Astrocyte (in vitro differentiated cells and primary cell): ENCODE data around the gene SYNE1. TPM values are rescaled to one million over a fixed set of nuclear protein-coding genes. Genes with fewer than 3 reads are reported as not detected.

ENCODE experiments used
- DNase-seq: peaks from one replicate; pipeline ENCODE4 v3.0.0-alpha.2; 2010; ENCODE audit warnings: low read depth
- FAIRE-seq: peaks from 2 replicates; lab custom pipeline; 2011; peaks lifted over from hg19 to GRCh38; lab: Jason Lieb, UNC
- H2AFZ ChIP-seq: 2 replicates; pipeline ENCODE4 v1.6.0; 2012; ENCODE audit warnings: low read depth, low read length, inconsistent platforms
- H3K27ac ChIP-seq: 2 replicates; pipeline ENCODE4 v1.5.1; 2011; ENCODE audit warnings: low read depth, low read length, inconsistent platforms
- H3K27me3 ChIP-seq: 2 replicates; pipeline ENCODE4 v1.6.0; 2011; ENCODE audit warnings: low read length, inconsistent platforms; ENCODE audit not compliant: insufficient read depth
- H3K36me3 ChIP-seq: 2 replicates; pipeline ENCODE4 v1.5.1; 2011; ENCODE audit warnings: low read length, inconsistent platforms; ENCODE audit not compliant: insufficient read depth
- H3K4me1 ChIP-seq: 2 replicates; pipeline ENCODE4 v1.5.1; 2011; ENCODE audit warnings: low read length, inconsistent platforms; ENCODE audit not compliant: insufficient read depth
- H3K4me2 ChIP-seq: 2 replicates; pipeline ENCODE4 v1.6.0; 2012; ENCODE audit warnings: low read length, inconsistent platforms
- H3K4me3 ChIP-seq: 2 replicates; pipeline ENCODE4 v1.5.1; 2011; ENCODE audit warnings: low read depth, mild to moderate bottlenecking, low read length, inconsistent platforms; ENCODE audit not compliant: insufficient read depth
- H3K79me2 ChIP-seq: 2 replicates; pipeline ENCODE4 v1.6.0; 2012; ENCODE audit warnings: mild to moderate bottlenecking, low read length, inconsistent platforms; ENCODE audit not compliant: insufficient read depth
- H3K9ac ChIP-seq: 2 replicates; pipeline ENCODE4 v1.6.0; 2012; ENCODE audit warnings: mild to moderate bottlenecking, low read length, inconsistent platforms
- H3K9me3 ChIP-seq: 2 replicates; pipeline ENCODE4 v1.5.1; 2012; ENCODE audit warnings: low read depth, mild to moderate bottlenecking, low read length, inconsistent platforms; ENCODE audit not compliant: insufficient read depth
- H4K20me1 ChIP-seq: 2 replicates; pipeline ENCODE4 v1.6.0; 2012; ENCODE audit warnings: low read length, inconsistent platforms; ENCODE audit not compliant: insufficient read depth
- H3K27ac Mint-ChIP-seq: one replicate; pipeline ENCODE4 v1.8.0; 2021; ENCODE audit warnings: mild to moderate bottlenecking, mixed read lengths; ENCODE audit not compliant: unreplicated experiment
- H3K27me3 Mint-ChIP-seq: one replicate; pipeline ENCODE4 v1.8.0; 2021; ENCODE audit warnings: low read depth, mixed read lengths; ENCODE audit not compliant: unreplicated experiment
- H3K36me3 Mint-ChIP-seq: one replicate; pipeline ENCODE4 v1.8.0; 2021; ENCODE audit warnings: low read depth, mixed read lengths; ENCODE audit not compliant: unreplicated experiment
- H3K4me1 Mint-ChIP-seq: one replicate; pipeline ENCODE4 v1.8.0; 2021; ENCODE audit warnings: low read depth, mixed read lengths; ENCODE audit not compliant: unreplicated experiment
- H3K4me3 Mint-ChIP-seq: one replicate; pipeline ENCODE4 v1.8.0; 2021; ENCODE audit warnings: mild to moderate bottlenecking, moderate library complexity, mixed read lengths; ENCODE audit not compliant: unreplicated experiment
- H3K9me3 Mint-ChIP-seq: one replicate; pipeline ENCODE4 v1.8.0; 2021; ENCODE audit warnings: mild to moderate bottlenecking, mixed read lengths; ENCODE audit not compliant: unreplicated experiment
- EZH2 ChIP-seq: IDR thresholded peaks from 2 replicates; pipeline ENCODE4 v1.6.1; 2012; ENCODE audit warnings: mild to moderate bottlenecking, low read length, inconsistent platforms; ENCODE audit not compliant: insufficient read depth
- total RNA-seq: library from RNA; stranded (reverse); gene quantifications from 2 replicates; pipeline ENCODE4 v1.2.1, GENCODE V29; 2021
- TF ChIP-seq, protein P1 (sequence below): IDR thresholded peaks from 2 replicates; pipeline ENCODE4 v1.5.1; 2011; ENCODE audit warnings: low read depth, mild to moderate bottlenecking, inconsistent platforms, low read length, moderate library complexity; ENCODE audit not compliant: insufficient read depth

The SYNE1 gene
- total RNA-seq, 1 donor from 2014 or later: 66.5 TPM

DNA sequence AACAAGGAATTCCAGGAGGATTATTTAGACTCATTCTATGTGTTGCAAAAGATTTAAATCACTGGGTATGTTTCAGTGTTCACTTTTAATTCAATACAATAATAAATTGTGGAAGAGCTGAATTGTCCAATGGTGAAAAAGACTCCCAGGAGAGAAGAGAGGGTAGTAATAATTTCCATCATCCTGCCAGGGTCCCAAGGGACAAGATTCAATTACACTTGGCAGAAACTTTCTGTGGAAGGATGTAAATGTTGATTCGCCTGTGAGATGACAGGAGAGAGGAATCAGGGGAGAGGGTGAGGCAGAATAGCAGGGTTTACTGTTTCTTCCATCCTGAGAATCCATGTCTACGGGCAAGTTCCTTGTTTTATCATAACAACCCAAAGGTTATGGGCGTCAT, 487.0 kb downstream of the SYNE1 start:
- no peaks in the 10 kb centered on the region for H3K9me3 Mint-ChIP-seq
- no peak overlapping the region for H3K27ac Mint-ChIP-seq
- no peak for DNase-seq
- no peak for TF ChIP-seq EZH2
- TF ChIP-seq, protein P1, sequence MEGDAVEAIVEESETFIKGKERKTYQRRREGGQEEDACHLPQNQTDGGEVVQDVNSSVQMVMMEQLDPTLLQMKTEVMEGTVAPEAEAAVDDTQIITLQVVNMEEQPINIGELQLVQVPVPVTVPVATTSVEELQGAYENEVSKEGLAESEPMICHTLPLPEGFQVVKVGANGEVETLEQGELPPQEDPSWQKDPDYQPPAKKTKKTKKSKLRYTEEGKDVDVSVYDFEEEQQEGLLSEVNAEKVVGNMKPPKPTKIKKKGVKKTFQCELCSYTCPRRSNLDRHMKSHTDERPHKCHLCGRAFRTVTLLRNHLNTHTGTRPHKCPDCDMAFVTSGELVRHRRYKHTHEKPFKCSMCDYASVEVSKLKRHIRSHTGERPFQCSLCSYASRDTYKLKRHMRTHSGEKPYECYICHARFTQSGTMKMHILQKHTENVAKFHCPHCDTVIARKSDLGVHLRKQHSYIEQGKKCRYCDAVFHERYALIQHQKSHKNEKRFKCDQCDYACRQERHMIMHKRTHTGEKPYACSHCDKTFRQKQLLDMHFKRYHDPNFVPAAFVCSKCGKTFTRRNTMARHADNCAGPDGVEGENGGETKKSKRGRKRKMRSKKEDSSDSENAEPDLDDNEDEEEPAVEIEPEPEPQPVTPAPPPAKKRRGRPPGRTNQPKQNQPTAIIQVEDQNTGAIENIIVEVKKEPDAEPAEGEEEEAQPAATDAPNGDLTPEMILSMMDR: no peak
- no peak overlapping the region for H3K27ac ChIP-seq
- H3K9me3 ChIP-seq: no peaks in the 10 kb centered on the region
- no peak overlapping the region for H3K9ac ChIP-seq
- no peaks in the 10 kb centered on the region for H3K27me3 ChIP-seq
- no peak overlapping the region for H2AFZ ChIP-seq
- no peak overlapping the region for H3K4me2 ChIP-seq
- H4K20me1 ChIP-seq: peaks cover 10% of the 10 kb centered on the region
- H3K79me2 ChIP-seq: no peaks in the 10 kb centered on the region
- no peaks in the 10 kb centered on the region for H3K27me3 Mint-ChIP-seq
- FAIRE-seq: no peak
- H3K36me3 ChIP-seq: peaks cover 49% of the 10 kb centered on the region
- peaks cover 7% of the 10 kb centered on the region for H3K36me3 Mint-ChIP-seq
- no peak overlapping the region for H3K4me3 ChIP-seq
- peaks cover 16% of the 10 kb centered on the region for H3K4me1 Mint-ChIP-seq
- H3K4me3 Mint-ChIP-seq: no peak overlapping the region
- peaks cover 9% of the 10 kb centered on the region for H3K4me1 ChIP-seq

DNA sequence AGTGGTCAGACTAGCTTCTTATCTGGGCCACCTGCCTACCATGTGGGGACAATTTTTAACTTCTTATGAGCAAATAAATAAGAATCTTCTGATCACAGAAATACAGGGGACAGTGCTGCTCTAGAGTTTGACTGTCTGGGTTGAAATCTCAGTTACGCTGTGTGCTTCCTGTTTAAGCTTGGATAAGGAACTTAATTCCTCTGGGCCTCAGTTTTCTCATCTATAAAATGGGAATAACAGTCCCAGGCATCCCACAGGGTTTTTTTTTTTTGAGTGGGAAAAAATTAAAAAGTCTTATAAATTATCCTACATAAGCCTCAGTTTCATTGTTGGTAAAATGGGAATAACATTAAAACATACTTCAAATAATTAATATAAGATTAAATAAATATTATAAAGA, 488.8 kb downstream of the SYNE1 start:
- no peaks in the 10 kb centered on the region for H3K79me2 ChIP-seq
- H3K36me3 ChIP-seq: peaks cover 45% of the 10 kb centered on the region
- no peak overlapping the region for H3K4me3 ChIP-seq
- H3K4me2 ChIP-seq: no peak overlapping the region
- no peak overlapping the region for H3K27ac ChIP-seq
- Mint-ChIP-seq H3K4me3 (no peak overlapping the region), H3K9me3 (no peaks in the 10 kb centered on the region), H3K36me3 (peaks cover 11% of the 10 kb centered on the region), H3K27me3 (no peaks in the 10 kb centered on the region), H3K4me1 (peaks cover 22% of the 10 kb centered on the region), H3K27ac (no peak overlapping the region)
- no peaks in the 10 kb centered on the region for H3K9me3 ChIP-seq
- peaks cover 12% of the 10 kb centered on the region for H4K20me1 ChIP-seq
- FAIRE-seq (no peak), DNase-seq (no peak)
- no peak overlapping the region for H3K9ac ChIP-seq
- TF ChIP-seq, protein P1: no peak
- no peak for TF ChIP-seq EZH2
- peaks cover 9% of the 10 kb centered on the region for H3K4me1 ChIP-seq
- no peak overlapping the region for H2AFZ ChIP-seq
- no peaks in the 10 kb centered on the region for H3K27me3 ChIP-seq

DNA sequence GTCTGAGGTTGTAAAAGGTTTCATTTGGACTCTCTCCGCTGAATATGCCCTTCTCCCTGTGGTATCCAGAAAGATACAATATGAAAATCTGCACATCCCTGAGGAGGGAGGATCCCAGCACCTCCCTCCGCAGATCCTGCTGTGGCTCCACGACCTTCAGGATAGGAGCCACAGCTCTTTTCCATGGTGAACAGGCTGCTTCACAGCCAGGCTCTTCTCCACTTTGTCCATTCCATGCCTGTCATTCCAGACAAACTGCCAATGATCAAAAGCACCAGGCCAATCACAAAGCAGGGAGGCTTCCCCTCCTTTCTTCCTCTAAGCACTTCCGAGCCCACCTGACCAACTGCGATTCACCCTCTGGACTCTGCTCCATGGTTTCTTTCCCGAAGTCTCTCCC, 489.9 kb downstream of the SYNE1 start:
- H3K9me3 ChIP-seq: no peaks in the 10 kb centered on the region
- H3K4me1 ChIP-seq: peaks cover 9% of the 10 kb centered on the region
- Mint-ChIP-seq H3K4me1 (peaks cover 22% of the 10 kb centered on the region), H3K9me3 (no peaks in the 10 kb centered on the region), H3K27ac (peak overlapping the region; percentile 86), H3K27me3 (no peaks in the 10 kb centered on the region), H3K4me3 (no peak overlapping the region), H3K36me3 (peaks cover 13% of the 10 kb centered on the region)
- FAIRE-seq: no peak
- H3K4me3 ChIP-seq: no peak overlapping the region
- peaks cover 54% of the 10 kb centered on the region for H3K36me3 ChIP-seq
- no peaks in the 10 kb centered on the region for H3K79me2 ChIP-seq
- H3K27me3 ChIP-seq: no peaks in the 10 kb centered on the region
- DNase-seq: no peak
- no peak overlapping the region for H3K27ac ChIP-seq
- H3K9ac ChIP-seq: no peak overlapping the region
- peak overlapping the region; percentile 59 for H3K4me2 ChIP-seq
- H4K20me1 ChIP-seq: peaks cover 14% of the 10 kb centered on the region
- TF ChIP-seq, protein P1: no peak
- TF ChIP-seq EZH2: no peak
- no peak overlapping the region for H2AFZ ChIP-seq
